Globus pallidus (tissue), 1 donor: ENCODE data around the gene ZNF396.

Experiments used
- DNase-seq: peaks from one replicate; pipeline ENCODE4 v3.0.0-alpha.2; 2015; ENCODE audit warnings: low spot score

Gene ZNF396

GRCh38 chr18:35383136-35383535, 6.0 kb upstream of the ZNF396 start:
- DNase-seq = no peak

GRCh38 chr18:35379421-35379820, 2.3 kb upstream of the ZNF396 start:
- DNase-seq = no peak

- no peak for DNase-seq
Measured at GRCh38 chr18:35378574-35378896, 1.4 kb upstream of the ZNF396 start.

GRCh38 chr18:35377875-35378573, 887 bp upstream of the ZNF396 start:
- no peak for DNase-seq

GRCh38 chr18:35376393-35376741, 770 bp downstream of the ZNF396 start:
- no peak for DNase-seq

- DNase-seq = no peak
Measured at GRCh38 chr18:35374708-35375107, 2.4 kb downstream of the ZNF396 start.

- no peak for DNase-seq
Measured at GRCh38 chr18:35371412-35372195, 5.5 kb downstream of the ZNF396 start.

GRCh38 chr18:35369126-35369525, 8.0 kb downstream of the ZNF396 start:
- no peak for DNase-seq

GRCh38 chr18:35368595-35368994, 8.5 kb downstream of the ZNF396 start:
- DNase-seq = no peak

- no peak for DNase-seq
Measured at GRCh38 chr18:35362531-35362930, 14.6 kb downstream of the ZNF396 start.

- no peak for DNase-seq
Measured at GRCh38 chr18:35361570-35362321, 15.4 kb downstream of the ZNF396 start.

GRCh38 chr18:35355140-35355618, 22.0 kb downstream of the ZNF396 start:
- DNase-seq = peak; percentile 97

- DNase-seq = no peak
Measured at GRCh38 chr18:35352778-35353177, 24.4 kb downstream of the ZNF396 start.

- no peak for DNase-seq
Measured at GRCh38 chr18:35352283-35352682, 24.9 kb downstream of the ZNF396 start.

GRCh38 chr18:35348001-35348400, 29.1 kb downstream of the ZNF396 start:
- DNase-seq = no peak

- no peak for DNase-seq
Measured at GRCh38 chr18:35345950-35346349, 31.2 kb downstream of the ZNF396 start.

GRCh38 chr18:35345460-35345921, 31.6 kb downstream of the ZNF396 start:
- DNase-seq = peak; percentile 89

GRCh38 chr18:35344736-35345459, 32.2 kb downstream of the ZNF396 start:
- no peak for DNase-seq

GRCh38 chr18:35343936-35344735, 33.0 kb downstream of the ZNF396 start, which contains the start of gene ZNF24:
ZNF24 (minus strand) TSS chr18:35344420; CDS start chr18:35340650, 3,770 bp downstream.
- peak; percentile 98 for DNase-seq

- no peak for DNase-seq
Measured at GRCh38 chr18:35343488-35343935, 33.6 kb downstream of the ZNF396 start.

- no peak for DNase-seq
Measured at GRCh38 chr18:35337286-35337685, 39.9 kb downstream of the ZNF396 start.
